ENCODE results near the gene RNF223. TPM values are rescaled to one million over a fixed set of nuclear protein-coding genes. Genes with fewer than 3 reads are reported as not detected.

The RNF223 gene
- total RNA-seq, 1 experiment from 2014 or later = not detected

DNA sequence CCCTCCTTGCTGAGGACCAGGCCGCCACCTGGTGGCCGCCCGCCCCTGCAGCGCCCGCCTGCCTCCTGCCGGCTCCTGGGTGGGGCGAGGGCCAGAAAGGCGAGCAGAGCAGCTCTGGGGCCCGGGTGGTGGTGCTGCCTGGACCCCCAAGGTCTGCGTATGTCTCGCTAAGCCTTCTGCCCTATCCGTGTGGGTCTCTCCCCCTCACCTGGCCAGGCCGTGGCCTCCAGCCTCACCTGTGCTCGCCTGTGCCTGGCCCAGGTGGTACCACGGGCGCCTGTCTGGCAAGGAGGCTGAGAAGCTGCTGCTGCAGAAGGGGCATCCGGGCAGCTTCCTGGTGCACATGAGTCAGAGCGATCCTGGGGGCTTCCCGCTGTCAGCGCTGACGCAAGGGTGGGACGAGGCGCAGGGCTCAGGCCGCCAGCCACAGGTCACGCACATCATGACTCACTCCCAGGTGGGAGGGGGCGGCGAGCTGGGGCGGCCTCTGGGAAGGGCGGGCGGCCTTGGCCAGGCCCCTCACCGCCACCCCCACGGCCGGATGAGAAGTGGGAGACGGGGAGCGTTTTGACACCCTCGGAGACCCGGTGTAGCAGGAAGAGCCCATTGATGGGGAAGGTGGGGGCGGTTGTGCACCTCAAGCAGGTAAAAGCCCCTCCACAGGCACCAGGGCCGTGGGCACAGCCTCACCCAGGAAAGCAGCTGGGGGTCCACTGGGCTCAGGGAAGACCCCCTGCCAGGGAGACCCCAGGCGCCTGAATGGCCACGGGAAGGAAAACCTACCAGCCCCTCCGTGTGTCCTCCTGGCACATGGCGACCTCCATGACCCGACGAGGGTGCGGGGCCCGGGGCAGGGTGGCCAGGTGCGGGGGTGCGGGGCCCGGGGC, 9.9 kb downstream of the RNF223 start:
- POLR2A ChIA-PET = interaction anchor here (0.6 kb wide), 1 partner anchor 74 kb away, joined by 3 read pairs; no protein-coding TSS in a partner anchor

More for the DNA sequence above, 9.9 kb downstream of the RNF223 start:
- ATAC-seq = peak; percentile 49
- peak; percentile 79 for DNase-seq (ENCODE audit: low spot score)
- CTCF ChIA-PET = interaction anchor here (0.6 to 3.4 kb wide), 39 partner anchors 8 to 362 kb away, joined by 3 to 77 read pairs (median 5); partner anchors contain the start of genes ISG15, KLHL17, PERM1 and PLEKHN1
- TF ChIP-seq RORB (CRISPR knock-in tag; IDR thresholded peaks at IDR 0.05) = no peak
- no peak for TF ChIP-seq MYBL2 (CRISPR knock-in tag; IDR thresholded peaks at IDR 0.05)
- TF ChIP-seq NR3C1 (CRISPR knock-in tag; conservative IDR thresholded peaks at IDR 0.05; ENCODE audit: low read depth) = no peak
- TF ChIP-seq, protein P1, sequence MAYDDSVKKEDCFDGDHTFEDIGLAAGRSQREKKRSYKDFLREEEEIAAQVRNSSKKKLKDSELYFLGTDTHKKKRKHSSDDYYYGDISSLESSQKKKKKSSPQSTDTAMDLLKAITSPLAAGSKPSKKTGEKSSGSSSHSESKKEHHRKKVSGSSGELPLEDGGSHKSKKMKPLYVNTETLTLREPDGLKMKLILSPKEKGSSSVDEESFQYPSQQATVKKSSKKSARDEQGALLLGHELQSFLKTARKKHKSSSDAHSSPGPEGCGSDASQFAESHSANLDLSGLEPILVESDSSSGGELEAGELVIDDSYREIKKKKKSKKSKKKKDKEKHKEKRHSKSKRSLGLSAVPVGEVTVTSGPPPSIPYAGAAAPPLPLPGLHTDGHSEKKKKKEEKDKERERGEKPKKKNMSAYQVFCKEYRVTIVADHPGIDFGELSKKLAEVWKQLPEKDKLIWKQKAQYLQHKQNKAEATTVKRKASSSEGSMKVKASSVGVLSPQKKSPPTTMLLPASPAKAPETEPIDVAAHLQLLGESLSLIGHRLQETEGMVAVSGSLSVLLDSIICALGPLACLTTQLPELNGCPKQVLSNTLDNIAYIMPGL (CRISPR knock-in tag; IDR thresholded peaks at IDR 0.05) = 0 out of 2 replicates have a peak, but pooled peaks have one; percentile 50
- no peak for TF ChIP-seq NR2C2 (CRISPR knock-in tag; IDR thresholded peaks at IDR 0.05)
- peak; percentile 48; the same call in 1 of the 2 replicates for TF ChIP-seq ZNF423 (CRISPR knock-in tag; IDR thresholded peaks at IDR 0.05)
- TF ChIP-seq, protein P2, sequence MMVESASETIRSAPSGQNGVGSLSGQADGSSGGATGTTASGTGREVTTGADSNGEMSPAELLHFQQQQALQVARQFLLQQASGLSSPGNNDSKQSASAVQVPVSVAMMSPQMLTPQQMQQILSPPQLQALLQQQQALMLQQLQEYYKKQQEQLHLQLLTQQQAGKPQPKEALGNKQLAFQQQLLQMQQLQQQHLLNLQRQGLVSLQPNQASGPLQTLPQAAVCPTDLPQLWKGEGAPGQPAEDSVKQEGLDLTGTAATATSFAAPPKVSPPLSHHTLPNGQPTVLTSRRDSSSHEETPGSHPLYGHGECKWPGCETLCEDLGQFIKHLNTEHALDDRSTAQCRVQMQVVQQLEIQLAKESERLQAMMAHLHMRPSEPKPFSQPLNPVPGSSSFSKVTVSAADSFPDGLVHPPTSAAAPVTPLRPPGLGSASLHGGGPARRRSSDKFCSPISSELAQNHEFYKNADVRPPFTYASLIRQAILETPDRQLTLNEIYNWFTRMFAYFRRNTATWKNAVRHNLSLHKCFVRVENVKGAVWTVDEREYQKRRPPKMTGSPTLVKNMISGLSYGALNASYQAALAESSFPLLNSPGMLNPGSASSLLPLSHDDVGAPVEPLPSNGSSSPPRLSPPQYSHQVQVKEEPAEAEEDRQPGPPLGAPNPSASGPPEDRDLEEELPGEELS (CRISPR knock-in tag; IDR thresholded peaks at IDR 0.05) = no peak
- TF ChIP-seq, protein P3, sequence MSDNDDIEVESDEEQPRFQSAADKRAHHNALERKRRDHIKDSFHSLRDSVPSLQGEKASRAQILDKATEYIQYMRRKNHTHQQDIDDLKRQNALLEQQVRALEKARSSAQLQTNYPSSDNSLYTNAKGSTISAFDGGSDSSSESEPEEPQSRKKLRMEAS (CRISPR knock-in tag; IDR thresholded peaks at IDR 0.05) = 0 out of 2 replicates have a peak, but pooled peaks have one; percentile 22
- peak; percentile 96 for TF ChIP-seq GABPB1 (CRISPR knock-in tag; IDR thresholded peaks at IDR 0.05)
- TF ChIP-seq, protein P4, sequence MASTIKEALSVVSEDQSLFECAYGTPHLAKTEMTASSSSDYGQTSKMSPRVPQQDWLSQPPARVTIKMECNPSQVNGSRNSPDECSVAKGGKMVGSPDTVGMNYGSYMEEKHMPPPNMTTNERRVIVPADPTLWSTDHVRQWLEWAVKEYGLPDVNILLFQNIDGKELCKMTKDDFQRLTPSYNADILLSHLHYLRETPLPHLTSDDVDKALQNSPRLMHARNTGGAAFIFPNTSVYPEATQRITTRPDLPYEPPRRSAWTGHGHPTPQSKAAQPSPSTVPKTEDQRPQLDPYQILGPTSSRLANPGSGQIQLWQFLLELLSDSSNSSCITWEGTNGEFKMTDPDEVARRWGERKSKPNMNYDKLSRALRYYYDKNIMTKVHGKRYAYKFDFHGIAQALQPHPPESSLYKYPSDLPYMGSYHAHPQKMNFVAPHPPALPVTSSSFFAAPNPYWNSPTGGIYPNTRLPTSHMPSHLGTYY (CRISPR knock-in tag; IDR thresholded peaks at IDR 0.05) = no peak
- no peak for TF ChIP-seq GTF2I (CRISPR knock-in tag; conservative IDR thresholded peaks at IDR 0.05)
- TF ChIP-seq, protein P5, sequence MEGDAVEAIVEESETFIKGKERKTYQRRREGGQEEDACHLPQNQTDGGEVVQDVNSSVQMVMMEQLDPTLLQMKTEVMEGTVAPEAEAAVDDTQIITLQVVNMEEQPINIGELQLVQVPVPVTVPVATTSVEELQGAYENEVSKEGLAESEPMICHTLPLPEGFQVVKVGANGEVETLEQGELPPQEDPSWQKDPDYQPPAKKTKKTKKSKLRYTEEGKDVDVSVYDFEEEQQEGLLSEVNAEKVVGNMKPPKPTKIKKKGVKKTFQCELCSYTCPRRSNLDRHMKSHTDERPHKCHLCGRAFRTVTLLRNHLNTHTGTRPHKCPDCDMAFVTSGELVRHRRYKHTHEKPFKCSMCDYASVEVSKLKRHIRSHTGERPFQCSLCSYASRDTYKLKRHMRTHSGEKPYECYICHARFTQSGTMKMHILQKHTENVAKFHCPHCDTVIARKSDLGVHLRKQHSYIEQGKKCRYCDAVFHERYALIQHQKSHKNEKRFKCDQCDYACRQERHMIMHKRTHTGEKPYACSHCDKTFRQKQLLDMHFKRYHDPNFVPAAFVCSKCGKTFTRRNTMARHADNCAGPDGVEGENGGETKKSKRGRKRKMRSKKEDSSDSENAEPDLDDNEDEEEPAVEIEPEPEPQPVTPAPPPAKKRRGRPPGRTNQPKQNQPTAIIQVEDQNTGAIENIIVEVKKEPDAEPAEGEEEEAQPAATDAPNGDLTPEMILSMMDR (IDR thresholded peaks at IDR 0.05) = peak; percentile 68
- TF ChIP-seq, protein P6, sequence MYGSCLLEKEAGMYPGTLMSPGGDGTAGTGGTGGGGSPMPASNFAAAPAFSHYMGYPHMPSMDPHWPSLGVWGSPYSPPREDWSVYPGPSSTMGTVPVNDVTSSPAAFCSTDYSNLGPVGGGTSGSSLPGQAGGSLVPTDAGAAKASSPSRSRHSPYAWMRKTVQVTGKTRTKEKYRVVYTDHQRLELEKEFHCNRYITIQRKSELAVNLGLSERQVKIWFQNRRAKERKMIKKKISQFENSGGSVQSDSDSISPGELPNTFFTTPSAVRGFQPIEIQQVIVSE (CRISPR knock-in tag; IDR thresholded peaks at IDR 0.05; ENCODE audit: borderline replicate concordance) = no peak
- TF ChIP-seq FOXP1 (CRISPR knock-in tag; IDR thresholded peaks at IDR 0.05; ENCODE audit: borderline replicate concordance) = no peak
- TF ChIP-seq ZNF317 (CRISPR knock-in tag; IDR thresholded peaks at IDR 0.05; ENCODE audit: borderline replicate concordance, low read depth) = no peak
- no peaks in the 10 kb centered on the region for H3K9me3 Mint-ChIP-seq
- H3K4me3 Mint-ChIP-seq = no peak overlapping the region
- peaks cover 30% of the 10 kb centered on the region for H3K27me3 Mint-ChIP-seq (ENCODE audit: low read depth)
- no peak overlapping the region for H3K27ac Mint-ChIP-seq
- H3K4me1 Mint-ChIP-seq = peaks cover 5% of the 10 kb centered on the region; the same call in 1 of the 2 replicates
- no peaks in the 10 kb centered on the region for H3K36me3 Mint-ChIP-seq
